MM.1S (cell line): ENCODE measurements around the gene FUT2.

Source experiments
- CTCF ChIP-seq: fragments of 300-600 bp; sonication (generic); IDR thresholded peaks from 2 replicates; pipeline ENCODE4 v1.5.1; 2016; ENCODE audit warnings: antibody characterized with exemption, low read length, mixed read lengths
- EZH2 ChIP-seq: fragments of 300-600 bp; sonication (generic); optimal IDR thresholded peaks from 2 replicates; pipeline ENCODE3; 2017; ENCODE audit warnings: low read depth, mild to moderate bottlenecking, antibody characterized with exemption, low read length, mixed read lengths

DNA sequence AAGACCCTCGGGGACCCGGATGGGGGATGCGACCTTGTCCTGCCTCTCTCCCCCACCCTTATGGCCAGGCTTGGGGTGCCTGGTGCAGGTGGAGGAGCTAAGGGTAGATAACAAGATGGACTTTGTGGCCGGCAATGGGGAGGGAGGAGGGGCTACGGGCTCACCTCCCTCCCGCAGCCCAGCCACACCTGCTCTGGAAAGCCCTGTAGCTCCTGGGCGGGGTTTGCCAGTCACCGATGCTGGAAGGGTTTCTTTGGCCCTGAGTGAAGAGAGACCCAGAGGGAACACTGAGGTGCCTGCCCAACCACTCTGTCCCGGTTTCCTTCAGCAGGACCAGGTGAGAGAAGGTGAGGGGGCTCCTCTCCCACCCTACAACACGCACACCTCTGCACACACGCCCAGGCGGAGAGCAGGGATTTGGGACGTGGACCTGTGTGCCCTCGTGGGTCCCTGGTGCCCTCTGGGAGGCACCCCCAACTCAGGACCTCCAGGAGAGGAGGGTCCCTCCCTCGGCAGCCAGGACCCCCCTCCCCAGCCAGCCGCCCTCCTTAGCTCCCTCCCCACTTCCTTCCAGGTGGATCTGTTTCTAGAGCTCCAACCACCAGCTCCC is at the start of gene FUT2:
- TF ChIP-seq CTCF (no peak), EZH2 (no peak)
